Mesendoderm (in vitro differentiated cells): Measurements from ENCODE around the gene BTN1A1.
A peak's percentile ranks its signal among the peaks of the same experiment; 100 is the strongest.

Experiments
- DNase-seq: peaks from one replicate; pipeline ENCODE4 v3.0.0; 2013
- H2AK5ac ChIP-seq: 2 replicates; pipeline ENCODE4 v1.6.1; 2013; ENCODE audit warnings: low read length, inconsistent platforms
- H2BK120ac ChIP-seq: 2 replicates; pipeline ENCODE4 v1.6.1; 2013; ENCODE audit warnings: low read depth, mild to moderate bottlenecking, low read length, moderate library complexity, mixed read lengths
- H2BK15ac ChIP-seq: replicated peaks from 2 replicates; pipeline ENCODE4 v1.6.1; 2013; ENCODE audit warnings: low read depth, mild to moderate bottlenecking, moderate library complexity
- H2BK5ac ChIP-seq: 2 replicates; pipeline ENCODE4 v1.6.1; 2013; ENCODE audit warnings: low read length, inconsistent platforms
- H3K18ac ChIP-seq: 2 replicates; pipeline ENCODE4 v1.6.1; 2013; ENCODE audit warnings: mild to moderate bottlenecking, low read length, mixed read lengths
- H3K23ac ChIP-seq: one replicate; pipeline ENCODE4 v1.6.1; 2013; ENCODE audit warnings: low read length
- H3K27ac ChIP-seq: 2 replicates; pipeline ENCODE4 v1.5.1; 2013; ENCODE audit warnings: low read depth, mild to moderate bottlenecking, inconsistent platforms, low read length, moderate library complexity
- H3K27me3 ChIP-seq: 2 replicates; pipeline ENCODE4 v1.6.1; 2013; ENCODE audit warnings: low read length, control low read depth, mild to moderate bottlenecking, inconsistent platforms; ENCODE audit not compliant: insufficient read depth, poor library complexity
- H3K36me3 ChIP-seq: 2 replicates; pipeline ENCODE4 v1.6.1; 2013; ENCODE audit warnings: low read length, inconsistent platforms; ENCODE audit not compliant: control insufficient read depth, insufficient read depth
- H3K4ac ChIP-seq: one replicate; pipeline ENCODE4 v1.6.1; 2013; ENCODE audit warnings: low read depth, mild to moderate bottlenecking, low read length, moderate library complexity
- H3K4me1 ChIP-seq: 2 replicates; pipeline ENCODE4 v1.6.1; 2013; ENCODE audit warnings: low read depth, low read length, inconsistent platforms; ENCODE audit not compliant: control insufficient read depth
- H3K4me2 ChIP-seq: 2 replicates; pipeline ENCODE4 v1.6.1; 2013; ENCODE audit warnings: low read length
- H3K4me3 ChIP-seq: 2 replicates; pipeline ENCODE4 v1.5.1; 2013; ENCODE audit warnings: mild to moderate bottlenecking, low read length
- H3K56ac ChIP-seq: one replicate; pipeline ENCODE4 v1.6.1; 2013; ENCODE audit warnings: low read length
- H3K79me1 ChIP-seq: 2 replicates; pipeline ENCODE4 v1.6.1; 2013; ENCODE audit warnings: low read length, inconsistent platforms
- H3K79me2 ChIP-seq: 2 replicates; pipeline ENCODE4 v1.6.1; 2013; ENCODE audit warnings: mild to moderate bottlenecking, low read length; ENCODE audit not compliant: control insufficient read depth, insufficient read depth
- H3K9ac ChIP-seq: 2 replicates; pipeline ENCODE4 v1.6.1; 2013; ENCODE audit warnings: low read length, inconsistent platforms
- H4K5ac ChIP-seq: one replicate; pipeline ENCODE4 v1.6.1; 2013; ENCODE audit warnings: low read length
- H4K8ac ChIP-seq: one replicate; pipeline ENCODE4 v1.6.1; 2013; ENCODE audit warnings: low read depth, mild to moderate bottlenecking, control low read depth, low read length, moderate library complexity
- WGBS: extraction: QIAGEN DNeasy Blood & Tissue Kit; methylation state at CpG from one replicate; pipeline ENCODE4 v1.1.7; 2013; ENCODE audit warnings: low lambda C conversion rate, missing lambda C conversion rate; ENCODE audit not compliant: insufficient coverage; ENCODE audit errors: extremely low coverage; 5-methylcytosine and 5-hydroxymethylcytosine counted together

The BTN1A1 gene

DNA sequence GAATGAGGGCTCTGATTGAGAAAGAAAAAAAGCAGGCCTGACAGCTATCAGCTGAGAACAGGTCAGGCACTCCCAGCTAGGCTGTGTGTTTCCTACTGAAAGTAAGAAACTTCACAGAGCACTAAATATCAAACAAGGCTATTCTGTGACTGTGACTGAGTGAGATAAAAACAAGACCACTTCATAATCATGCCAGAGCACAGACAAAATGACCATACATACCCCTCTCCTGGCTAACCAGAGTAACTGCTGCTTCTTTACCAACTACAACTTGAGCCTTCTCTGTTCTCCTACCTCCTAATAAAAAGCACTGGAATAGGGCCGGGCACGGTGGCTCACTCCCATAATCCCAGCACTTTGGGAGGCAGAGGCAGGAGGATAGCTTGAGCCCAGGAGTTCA lies 6.8 kb upstream of the BTN1A1 start:
- no CpG with 5 or more reads among the region's 2 CpGs for WGBS
- Histone ChIP-seq H3K4me2 (no peak overlapping the region), H2BK5ac (no peak overlapping the region), H2BK15ac (no peak overlapping the region), H3K9ac (no peak overlapping the region), H3K4ac (no peak overlapping the region), H2AK5ac (no peak overlapping the region), H3K56ac (no peak overlapping the region), H3K18ac (no peak overlapping the region), H3K79me1 (no peaks in the 10 kb centered on the region), H3K36me3 (no peaks in the 10 kb centered on the region), H3K27ac (no peak overlapping the region), H4K8ac (no peak overlapping the region), H3K4me1 (no peaks in the 10 kb centered on the region), H3K79me2 (no peaks in the 10 kb centered on the region), H2BK120ac (no peak overlapping the region), H3K27me3 (no peaks in the 10 kb centered on the region), H3K4me3 (no peak overlapping the region), H4K5ac (no peak overlapping the region), H3K23ac (no peak overlapping the region)
- DNase-seq, result peak; percentile 63

DNA sequence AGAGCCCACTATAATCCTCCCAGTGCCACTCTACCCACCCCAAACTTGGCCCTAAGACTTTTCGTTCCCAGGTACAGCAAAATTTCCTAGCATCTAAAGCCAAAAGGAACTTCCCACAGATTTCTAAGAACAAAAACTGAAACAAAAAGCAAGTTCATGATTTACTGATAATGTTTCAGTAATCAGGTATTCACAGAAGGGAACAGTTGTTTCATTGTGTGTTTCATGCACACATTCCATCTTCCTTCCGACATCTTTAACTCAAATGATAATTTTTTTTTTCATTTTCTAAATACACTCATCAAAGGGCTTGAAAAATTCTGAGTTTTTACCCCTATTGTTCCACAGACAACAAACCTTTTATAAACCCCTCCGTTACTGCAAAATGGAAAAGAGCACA lies 6.0 kb upstream of the BTN1A1 start:
- H3K27me3 ChIP-seq, result no peaks in the 10 kb centered on the region

DNA sequence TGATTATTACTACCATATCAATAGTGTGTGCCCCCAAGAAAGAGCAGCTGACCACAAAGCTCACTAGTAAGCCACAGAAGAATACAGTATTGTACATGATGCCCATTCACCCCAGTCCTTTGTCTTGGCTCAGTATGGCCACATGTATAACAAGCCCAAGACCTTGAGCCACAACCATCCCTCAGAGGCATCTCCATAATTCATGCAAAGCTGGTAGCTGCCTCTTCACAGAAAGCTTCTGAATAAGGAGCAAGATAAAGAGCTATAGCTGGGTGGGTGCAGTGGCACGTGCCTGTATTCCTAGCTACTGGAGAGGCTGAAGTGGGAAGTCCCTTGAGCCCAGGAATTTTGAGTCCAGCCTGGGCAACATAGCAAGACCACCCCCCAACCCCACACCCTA lies 4.8 kb upstream of the BTN1A1 start:
- H3K4me2 ChIP-seq, result no peak overlapping the region
- no peak overlapping the region for H2BK15ac ChIP-seq
- no peaks in the 10 kb centered on the region for H3K4me1 ChIP-seq
- H3K36me3 ChIP-seq, result no peaks in the 10 kb centered on the region
- no peak for DNase-seq
- H2BK120ac ChIP-seq, result no peak overlapping the region
- no peak overlapping the region for H4K5ac ChIP-seq
- no peak overlapping the region for H2AK5ac ChIP-seq
- no peak overlapping the region for H2BK5ac ChIP-seq
- H3K79me1 ChIP-seq, result no peaks in the 10 kb centered on the region
- no peaks in the 10 kb centered on the region for H3K79me2 ChIP-seq
- H4K8ac ChIP-seq, result no peak overlapping the region
- H3K4ac ChIP-seq, result no peak overlapping the region
- no peak overlapping the region for H3K4me3 ChIP-seq
- no peak overlapping the region for H3K18ac ChIP-seq
- no peak overlapping the region for H3K27ac ChIP-seq
- no CpG with 5 or more reads among the region's 1 CpG for WGBS
- no peaks in the 10 kb centered on the region for H3K27me3 ChIP-seq
- H3K9ac ChIP-seq, result no peak overlapping the region
- no peak overlapping the region for H3K56ac ChIP-seq
- no peak overlapping the region for H3K23ac ChIP-seq

More for the DNA sequence above, 6.0 kb upstream of the BTN1A1 start:
- Histone ChIP-seq H3K4me2 (no peak overlapping the region), H2BK5ac (no peak overlapping the region), H3K36me3 (no peaks in the 10 kb centered on the region), H3K79me2 (no peaks in the 10 kb centered on the region), H3K56ac (no peak overlapping the region), H2BK15ac (no peak overlapping the region), H3K4ac (no peak overlapping the region), H4K8ac (no peak overlapping the region), H3K18ac (no peak overlapping the region), H2BK120ac (no peak overlapping the region), H3K9ac (no peak overlapping the region), H3K4me3 (no peak overlapping the region), H3K79me1 (no peaks in the 10 kb centered on the region), H2AK5ac (no peak overlapping the region), H4K5ac (no peak overlapping the region), H3K4me1 (no peaks in the 10 kb centered on the region), H3K27ac (no peak overlapping the region), H3K23ac (no peak overlapping the region)
- no peak for DNase-seq
- WGBS, result no CpG with 5 or more reads among the region's 3 CpGs

DNA sequence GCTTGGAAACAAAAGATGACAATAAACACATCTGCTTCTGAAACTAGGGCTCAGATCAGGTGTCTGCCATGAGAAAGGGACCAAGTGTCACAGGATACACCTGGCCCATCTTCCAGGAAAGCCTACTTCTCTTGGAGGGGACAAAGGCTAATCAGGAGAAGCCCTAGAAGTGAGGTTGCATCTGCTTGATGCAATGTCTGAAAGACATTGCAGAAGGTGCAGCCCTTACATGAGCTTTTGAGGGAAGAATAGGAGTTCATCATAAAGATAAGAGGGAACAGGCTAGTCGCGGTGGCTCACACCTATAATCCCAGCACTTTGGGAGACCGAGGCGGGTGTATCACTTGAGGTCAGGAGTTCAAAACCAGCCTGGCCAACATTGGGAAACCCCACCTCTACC lies 2.5 kb upstream of the BTN1A1 start:
- Histone ChIP-seq H3K23ac (no peak overlapping the region), H3K79me1 (no peaks in the 10 kb centered on the region), H3K27ac (no peak overlapping the region), H3K4ac (no peak overlapping the region), H3K9ac (no peak overlapping the region), H2AK5ac (no peak overlapping the region), H3K36me3 (no peaks in the 10 kb centered on the region), H2BK120ac (no peak overlapping the region), H3K4me3 (no peak overlapping the region), H4K5ac (no peak overlapping the region), H2BK5ac (no peak overlapping the region), H3K4me2 (no peak overlapping the region), H3K79me2 (no peaks in the 10 kb centered on the region), H3K18ac (no peak overlapping the region), H3K27me3 (peaks cover 14% of the 10 kb centered on the region), H3K4me1 (no peaks in the 10 kb centered on the region), H3K56ac (no peak overlapping the region), H2BK15ac (no peak overlapping the region), H4K8ac (no peak overlapping the region)
- no CpG with 5 or more reads among the region's 4 CpGs for WGBS
- no peak for DNase-seq

DNA sequence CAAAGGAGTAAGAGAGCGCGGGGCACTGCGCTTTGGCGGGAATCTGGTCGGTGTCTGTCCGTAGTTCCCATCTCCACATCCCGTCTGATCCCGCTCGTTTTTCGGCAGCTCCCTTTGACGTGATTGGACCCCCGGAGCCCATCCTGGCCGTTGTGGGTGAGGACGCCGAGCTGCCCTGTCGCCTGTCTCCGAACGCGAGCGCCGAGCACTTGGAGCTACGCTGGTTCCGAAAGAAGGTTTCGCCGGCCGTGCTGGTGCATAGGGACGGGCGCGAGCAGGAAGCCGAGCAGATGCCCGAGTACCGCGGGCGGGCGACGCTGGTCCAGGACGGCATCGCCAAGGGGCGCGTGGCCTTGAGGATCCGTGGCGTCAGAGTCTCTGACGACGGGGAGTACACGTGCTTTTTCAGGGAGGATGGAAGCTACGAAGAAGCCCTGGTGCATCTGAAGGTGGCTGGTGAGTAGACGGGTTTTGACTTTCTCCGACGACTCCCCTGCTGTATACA lies 1.4 kb downstream of the BTN1A1 start:
- Histone ChIP-seq H3K56ac (peak overlapping the region; percentile 73), H3K27me3 (peaks cover 16% of the 10 kb centered on the region), H3K4me2 (peak overlapping the region; percentile 64), H2BK5ac (no peak overlapping the region), H3K4me1 (no peaks in the 10 kb centered on the region), H4K8ac (no peak overlapping the region), H3K9ac (peak overlapping the region; percentile 54), H2BK120ac (no peak overlapping the region), H3K27ac (no peak overlapping the region), H2AK5ac (no peak overlapping the region), H3K79me1 (no peaks in the 10 kb centered on the region), H3K4ac (no peak overlapping the region), H3K23ac (no peak overlapping the region), H4K5ac (no peak overlapping the region), H2BK15ac (no peak overlapping the region), H3K79me2 (no peaks in the 10 kb centered on the region), H3K18ac (no peak overlapping the region), H3K4me3 (peak overlapping the region; percentile 11), H3K36me3 (no peaks in the 10 kb centered on the region)
- peak; percentile 42 for DNase-seq
- WGBS, result no CpG with 5 or more reads among the region's 49 CpGs

DNA sequence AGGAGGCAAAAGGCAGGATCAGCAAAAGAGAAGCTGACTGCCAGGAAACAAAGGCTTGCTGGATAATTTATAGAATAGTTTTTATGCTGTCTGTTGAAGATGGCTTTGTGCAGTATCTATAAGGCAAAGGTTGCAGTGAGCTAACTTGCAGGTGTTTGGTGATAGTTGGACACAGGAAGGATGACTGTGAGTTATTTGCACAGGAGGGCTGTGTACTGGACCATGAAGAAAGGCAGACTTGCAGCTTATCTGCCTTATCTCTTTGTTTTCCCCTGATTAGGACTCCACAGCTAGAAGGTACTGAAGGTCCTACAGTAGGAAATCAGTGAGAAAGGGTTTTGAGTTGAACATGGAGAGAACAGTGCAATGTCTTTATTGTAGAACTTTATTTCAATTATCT lies 2.1 kb downstream of the BTN1A1 start:
- H3K56ac ChIP-seq, result no peak overlapping the region
- no peak overlapping the region for H4K5ac ChIP-seq
- H3K9ac ChIP-seq, result no peak overlapping the region
- H3K79me2 ChIP-seq, result no peaks in the 10 kb centered on the region
- no peak overlapping the region for H2AK5ac ChIP-seq
- H3K4me3 ChIP-seq, result no peak overlapping the region
- DNase-seq, result peak; percentile 21
- H3K4me1 ChIP-seq, result no peaks in the 10 kb centered on the region
- H2BK15ac ChIP-seq, result no peak overlapping the region
- H3K23ac ChIP-seq, result no peak overlapping the region
- no peaks in the 10 kb centered on the region for H3K79me1 ChIP-seq
- H4K8ac ChIP-seq, result no peak overlapping the region
- H3K4ac ChIP-seq, result no peak overlapping the region
- H3K27ac ChIP-seq, result no peak overlapping the region
- H2BK120ac ChIP-seq, result no peak overlapping the region
- H2BK5ac ChIP-seq, result no peak overlapping the region
- H3K27me3 ChIP-seq, result peaks cover 16% of the 10 kb centered on the region
- H3K36me3 ChIP-seq, result no peaks in the 10 kb centered on the region
- no peak overlapping the region for H3K4me2 ChIP-seq
- no peak overlapping the region for H3K18ac ChIP-seq
